ENCODE results near the gene LRGUK. TPM values are rescaled to one million over a fixed set of nuclear protein-coding genes. Genes with fewer than 3 reads are reported as not detected.

LRGUK gene
- total RNA-seq, 3 donors from 2014 or later (not counting 1 experiment from before 2014, with no cell fraction given) = 0.90 to 1.7 (median 0.92) TPM

GRCh38 chr7:134175334-134176036, 48.3 kb downstream of the LRGUK start:
- H3K27ac Mint-ChIP-seq = no peak overlapping the region
- TF ChIP-seq CTCF (IDR thresholded peaks at IDR 0.05) = no peak
- H3K36me3 Mint-ChIP-seq = no peaks in the 10 kb centered on the region
- peaks cover 0 to 2% of the 10 kb centered on the region in 2 donors for H3K27me3 Mint-ChIP-seq (ENCODE audit: low read depth in 2 of 2)
- Histone ChIP-seq H3K9me3 (ENCODE audit: control insufficient read depth, insufficient read depth, low read length) (no peaks in the 10 kb centered on the region), H3K27ac (ENCODE audit: low read length) (no peak overlapping the region), H3K4me3 (ENCODE audit: low read length) (no peak overlapping the region), H3K4me1 (ENCODE audit: control insufficient read depth, insufficient read depth, low read length) (peaks cover 3% of the 10 kb centered on the region), H3K27me3 (ENCODE audit: control insufficient read depth, insufficient read depth, low read length) (no peaks in the 10 kb centered on the region), H3K36me3 (ENCODE audit: control insufficient read depth, insufficient read depth, low read length) (no peaks in the 10 kb centered on the region)
- DNase-seq (no peak), ATAC-seq (no peak)
- no peaks in the 10 kb centered on the region for H3K9me3 Mint-ChIP-seq
- H3K4me3 Mint-ChIP-seq = no peak overlapping the region
- peaks cover 12 to 15% of the 10 kb centered on the region in 2 donors for H3K4me1 Mint-ChIP-seq
- WGBS (ENCODE audit: insufficient coverage) = 93% methylated on average over 3 of the region's 6 CpGs
- intact Hi-C loops (cut with micrococcal nuclease) = no loop called here

GRCh38 chr7:134176037-134176350, 48.9 kb downstream of the LRGUK start:
- Mint-ChIP-seq H3K9me3 (no peaks in the 10 kb centered on the region), H3K4me1 (peaks cover 12 to 15% of the 10 kb centered on the region in 2 donors), H3K4me3 (no peak overlapping the region), H3K27ac (no peak overlapping the region), H3K27me3 (ENCODE audit: low read depth in 2 of 2) (peaks cover 0 to 2% of the 10 kb centered on the region in 2 donors), H3K36me3 (no peaks in the 10 kb centered on the region)
- no peaks in the 10 kb centered on the region for H3K27me3 ChIP-seq (ENCODE audit: control insufficient read depth, insufficient read depth, low read length)
- TF ChIP-seq CTCF (IDR thresholded peaks at IDR 0.05) = no peak
- DNase-seq = no peak
- H3K9me3 ChIP-seq (ENCODE audit: control insufficient read depth, insufficient read depth, low read length) = no peaks in the 10 kb centered on the region
- ATAC-seq = no peak
- intact Hi-C loops (cut with micrococcal nuclease) = no loop called here
- no peak overlapping the region for H3K4me3 ChIP-seq (ENCODE audit: low read length)
- peaks cover 3% of the 10 kb centered on the region for H3K4me1 ChIP-seq (ENCODE audit: control insufficient read depth, insufficient read depth, low read length)
- no peaks in the 10 kb centered on the region for H3K36me3 ChIP-seq (ENCODE audit: control insufficient read depth, insufficient read depth, low read length)
- H3K27ac ChIP-seq (ENCODE audit: low read length) = no peak overlapping the region
- WGBS (ENCODE audit: insufficient coverage) = 89% methylated on average over 4 of the region's 4 CpGs

GRCh38 chr7:134179036-134180011, 52.2 kb downstream of the LRGUK start:
- H3K9me3 Mint-ChIP-seq = no peaks in the 10 kb centered on the region
- TF ChIP-seq CTCF (IDR thresholded peaks at IDR 0.05) = no peak
- ATAC-seq = no peak

More at GRCh38 chr7:134179036-134180011, 52.2 kb downstream of the LRGUK start:
- no peak for DNase-seq
- peaks cover 0 to 5% of the 10 kb centered on the region in 2 donors for H3K27me3 Mint-ChIP-seq (ENCODE audit: low read depth in 2 of 2)
- H3K4me3 ChIP-seq (ENCODE audit: low read length) = no peak overlapping the region
- H3K27me3 ChIP-seq (ENCODE audit: control insufficient read depth, insufficient read depth, low read length) = no peaks in the 10 kb centered on the region
- no peak overlapping the region for H3K27ac ChIP-seq (ENCODE audit: low read length)
- no peaks in the 10 kb centered on the region for H3K36me3 ChIP-seq (ENCODE audit: control insufficient read depth, insufficient read depth, low read length)
- intact Hi-C loops (cut with micrococcal nuclease) = no loop called here
- H3K27ac Mint-ChIP-seq = no peak overlapping the region
- H3K4me3 Mint-ChIP-seq = no peak overlapping the region
- no peaks in the 10 kb centered on the region for H3K9me3 ChIP-seq (ENCODE audit: control insufficient read depth, insufficient read depth, low read length)
- peaks cover 10% of the 10 kb centered on the region in 2 donors for H3K4me1 Mint-ChIP-seq
- no peaks in the 10 kb centered on the region for H3K4me1 ChIP-seq (ENCODE audit: control insufficient read depth, insufficient read depth, low read length)
- WGBS (ENCODE audit: insufficient coverage) = 86% methylated on average over 5 of the region's 6 CpGs
- no peaks in the 10 kb centered on the region for H3K36me3 Mint-ChIP-seq

All from natural killer cell (primary cell).